Myocyte (in vitro differentiated cells): ENCODE data around the gene TTLL1. TPM values are rescaled to one million over a fixed set of nuclear protein-coding genes. Genes with fewer than 3 reads are reported as not detected.
A peak's percentile ranks its signal among the peaks of the same experiment; 100 is the strongest.
"Not testable (repeated sequence)": the region's sequence is repeated elsewhere in the genome, so short reads cannot be mapped to it uniquely, and the experiment has no call there.

Source experiments
- DNase-seq: peaks from one replicate; pipeline ENCODE4 v3.0.0-alpha.2; 2012; ENCODE audit warnings: low read depth
- total RNA-seq: library from RNA; depleted of rRNA; stranded (reverse); fragments of >200 nt; gene quantifications from 2 replicates; pipeline ENCODE4 v1.2.3, GENCODE V29; 2014

Gene TTLL1
- total RNA-seq, 1 donor from 2014 or later: 10.8 TPM

GRCh38 chr22:43110927-43111623 is 21.9 kb upstream of the TTLL1 start:
- DNase-seq: no peak

GRCh38 chr22:43110444-43110926 is 21.3 kb upstream of the TTLL1 start, which contains the start of gene BIK:
Gene BIK (plus strand): TSS chr22:43110750. CDS start chr22:43124023, 13,273 bp downstream.
- DNase-seq: peak; percentile 58

GRCh38 chr22:43109921-43110443 is 20.8 kb upstream of the TTLL1 start:
- no peak for DNase-seq

GRCh38 chr22:43109511-43109910 is 20.3 kb upstream of the TTLL1 start:
- DNase-seq: no peak

GRCh38 chr22:43106302-43106701 is 17.1 kb upstream of the TTLL1 start:
- no peak for DNase-seq

- DNase-seq: not testable (repeated sequence)
These were observed 15.8 kb upstream of the TTLL1 start for GRCh38 chr22:43104950-43105349.

GRCh38 chr22:43104056-43104625 is 14.9 kb upstream of the TTLL1 start:
- not testable (repeated sequence) for DNase-seq

- DNase-seq: no peak
These were observed 12.1 kb upstream of the TTLL1 start for GRCh38 chr22:43101306-43101705.

GRCh38 chr22:43100225-43100624 is 11.0 kb upstream of the TTLL1 start:
- no peak for DNase-seq

GRCh38 chr22:43099095-43099494 is 9.9 kb upstream of the TTLL1 start:
- DNase-seq: no peak

- no peak for DNase-seq
These were observed 9.2 kb upstream of the TTLL1 start for GRCh38 chr22:43098356-43098755.

GRCh38 chr22:43096420-43096819 is 7.2 kb upstream of the TTLL1 start:
- no peak for DNase-seq

GRCh38 chr22:43094551-43094950 is 5.4 kb upstream of the TTLL1 start:
- DNase-seq: no peak

- peak; percentile 15 for DNase-seq
These were observed 4.9 kb upstream of the TTLL1 start for GRCh38 chr22:43094085-43094484.

GRCh38 chr22:43092085-43092484 is 2.9 kb upstream of the TTLL1 start:
- no peak for DNase-seq

GRCh38 chr22:43090130-43090789 is 1.1 kb upstream of the TTLL1 start:
- DNase-seq: peak; percentile 90

GRCh38 chr22:43088627-43088983 is 586 bp downstream of the TTLL1 start:
- DNase-seq: no peak

GRCh38 chr22:43085658-43086606 is 3.3 kb downstream of the TTLL1 start:
- no peak for DNase-seq

- no peak for DNase-seq
These were observed 7.2 kb downstream of the TTLL1 start for GRCh38 chr22:43081968-43082367.

GRCh38 chr22:43080616-43081015 is 8.6 kb downstream of the TTLL1 start:
- DNase-seq: no peak

- no peak for DNase-seq
These were observed 9.4 kb downstream of the TTLL1 start for GRCh38 chr22:43079742-43080141.
